HG03045 (cell line): ENCODE data around the gene SPTB.

Experiments
- ATAC-seq: cut with Tn5 transposase; IDR thresholded peaks from one replicate; pipeline ENCODE4 v1.9.1; 2021; ENCODE audit warnings: mild to moderate bottlenecking, moderate library complexity; ENCODE audit not compliant: unreplicated experiment

Gene SPTB

GRCh38 chr14:64855721-64856528 is 23.8 kb downstream of the SPTB start:
- no peak for ATAC-seq

GRCh38 chr14:64850369-64851137 is 29.2 kb downstream of the SPTB start:
- ATAC-seq: no peak

- no peak for ATAC-seq
Observed at GRCh38 chr14:64849940-64850339, 29.8 kb downstream of the SPTB start.

- no peak for ATAC-seq
Observed at GRCh38 chr14:64848239-64848638, 31.5 kb downstream of the SPTB start.

GRCh38 chr14:64846319-64846718 is 33.4 kb downstream of the SPTB start:
- no peak for ATAC-seq

GRCh38 chr14:64845878-64846277 is 33.8 kb downstream of the SPTB start:
- ATAC-seq: no peak

GRCh38 chr14:64844969-64845536 is 34.7 kb downstream of the SPTB start:
- ATAC-seq: no peak

- no peak for ATAC-seq
Observed at GRCh38 chr14:64844272-64844671, 35.4 kb downstream of the SPTB start.

GRCh38 chr14:64843548-64843947 is 36.2 kb downstream of the SPTB start:
- ATAC-seq: no peak

GRCh38 chr14:64841772-64842750 is 37.6 kb downstream of the SPTB start:
- no peak for ATAC-seq

- ATAC-seq: no peak
Observed at GRCh38 chr14:64841121-64841651, 38.5 kb downstream of the SPTB start.

- ATAC-seq: no peak
Observed at GRCh38 chr14:64838656-64839055, 41.1 kb downstream of the SPTB start.

- ATAC-seq: no peak
Observed at GRCh38 chr14:64835431-64835830, 44.3 kb downstream of the SPTB start.

- no peak for ATAC-seq
Observed at GRCh38 chr14:64834965-64835364, 44.7 kb downstream of the SPTB start.

- ATAC-seq: no peak
Observed at GRCh38 chr14:64831419-64831818, 48.3 kb downstream of the SPTB start.

- ATAC-seq: no peak
Observed at GRCh38 chr14:64830961-64831360, 48.7 kb downstream of the SPTB start.

- ATAC-seq: no peak
Observed at GRCh38 chr14:64828071-64828470, 51.6 kb downstream of the SPTB start.

GRCh38 chr14:64826845-64827244 is 52.9 kb downstream of the SPTB start:
- ATAC-seq: no peak

GRCh38 chr14:64826333-64826732 is 53.4 kb downstream of the SPTB start:
- ATAC-seq: no peak

GRCh38 chr14:64825509-64825908 is 54.2 kb downstream of the SPTB start:
- ATAC-seq: no peak
